Left renal cortex interstitium (tissue), 4 donors: ENCODE results near the gene CD59. TPM values are rescaled to one million over a fixed set of nuclear protein-coding genes. Genes with fewer than 3 reads are reported as not detected.
"Not testable (repeated sequence)": the region's sequence is repeated elsewhere in the genome, so short reads cannot be mapped to it uniquely, and the experiment has no call there.

Experiments used
- DNase-seq, 4 donors: peaks; one replicate each; pipeline ENCODE4 v3.0.0-alpha.2; 2013; ENCODE audit warnings: low read depth in 4 of 4, low spot score in 2 of 4, missing footprints in 1 of 4
- polyA plus RNA-seq, 4 donors: library from polyadenylated mRNA; unstranded; fragments of 120-200 nt; gene quantifications; one replicate each; pipeline ENCODE4 v1.2.1, GENCODE V29; 2013; ENCODE audit not compliant: insufficient read length in 4 of 4

CD59 gene
- polyA plus RNA-seq, 4 donors: 210 to 333 (median 247) TPM

DNA sequence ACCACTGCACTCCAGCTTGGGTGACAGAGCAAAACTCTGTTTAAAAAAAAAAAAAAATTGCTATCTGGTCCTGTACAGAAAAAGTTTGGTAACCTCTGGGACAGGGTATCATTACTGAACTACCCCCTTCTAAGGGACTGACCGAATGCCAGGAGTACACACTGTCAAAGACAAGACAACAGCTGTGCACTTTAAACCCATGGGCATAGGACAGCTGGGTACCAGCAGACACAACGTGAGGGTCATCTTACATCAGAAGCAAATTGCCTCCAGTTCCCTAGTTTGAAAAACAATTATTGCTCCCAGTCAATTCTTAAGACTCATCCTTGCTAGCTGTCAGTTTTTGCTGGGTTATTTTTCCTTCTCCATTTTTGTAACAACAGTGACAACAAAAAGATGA is 17.8 kb downstream of the CD59 start:
- no peak for DNase-seq

DNA sequence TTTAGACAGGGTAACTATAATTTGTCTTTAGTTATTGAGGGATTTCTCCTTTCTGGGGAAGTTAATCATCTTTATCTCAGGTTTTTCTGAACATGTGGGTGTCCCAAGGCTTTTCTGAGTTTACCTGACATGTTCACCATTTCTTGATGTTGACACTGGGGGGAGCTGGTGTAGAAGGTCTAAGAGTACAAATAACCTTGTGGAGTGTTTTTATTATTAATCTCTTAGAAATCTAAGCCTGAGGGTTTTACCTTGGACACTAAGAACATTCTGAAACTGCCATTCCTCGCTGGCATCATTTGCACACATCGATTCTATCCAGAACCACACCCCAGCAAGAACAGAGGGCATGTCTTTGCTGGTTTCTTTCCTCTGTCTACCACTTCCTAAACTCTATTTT is 20.0 kb downstream of the CD59 start:
- DNase-seq: no peak

DNA sequence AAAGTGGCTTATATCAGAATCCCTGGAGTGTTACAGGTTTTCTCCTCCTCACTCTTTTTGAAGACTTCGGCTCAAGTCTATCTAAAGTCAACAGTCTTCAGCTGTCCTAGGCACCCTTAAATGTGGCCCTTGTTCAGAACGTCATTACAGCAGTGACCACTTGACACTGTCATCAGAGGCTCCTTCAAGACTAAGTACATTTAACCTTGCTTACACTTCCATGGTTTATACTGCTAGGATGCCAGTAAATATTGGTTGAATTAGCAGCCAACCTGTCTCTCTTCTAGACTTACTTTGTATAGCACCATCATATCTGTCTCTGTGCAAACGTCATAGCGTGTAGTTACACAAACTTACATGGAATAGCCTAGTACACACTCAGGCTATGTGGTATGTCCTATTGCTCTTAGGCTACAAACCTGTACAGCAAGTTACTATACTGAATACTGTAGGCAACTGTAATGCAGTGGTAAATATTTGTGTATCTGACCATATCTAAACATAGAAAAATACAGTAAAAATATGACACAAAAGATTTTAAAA is 22.3 kb downstream of the CD59 start:
- no peak for DNase-seq

- DNase-seq: no peak
Observed at GRCh38 chr11:33713151-33713855, 22.9 kb downstream of the CD59 start.

DNA sequence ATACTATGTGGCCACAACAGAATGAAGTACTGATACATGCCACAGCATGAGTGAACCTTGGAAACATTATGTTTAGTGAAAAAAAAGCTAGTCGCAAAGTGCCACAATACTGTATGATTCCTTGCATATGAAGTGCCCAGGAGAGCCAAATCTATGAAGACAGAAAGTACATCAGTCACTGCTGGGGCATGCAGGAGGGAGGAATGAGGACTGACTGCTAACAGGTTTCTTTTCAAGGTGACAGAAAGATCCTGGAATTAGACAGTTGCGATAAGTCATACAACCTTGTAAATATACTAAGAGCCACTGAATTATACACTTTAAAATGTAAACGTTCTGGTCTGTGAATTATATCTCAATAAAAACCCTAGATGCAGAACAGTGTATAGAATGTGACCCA is 23.8 kb downstream of the CD59 start:
- no peak for DNase-seq

- no peak for DNase-seq
Observed at GRCh38 chr11:33709466-33709865, 26.8 kb downstream of the CD59 start.

- no peak for DNase-seq
Observed at GRCh38 chr11:33708985-33709384, 27.2 kb downstream of the CD59 start.

GRCh38 chr11:33707831-33708230 is 28.4 kb downstream of the CD59 start:
- DNase-seq: not testable (repeated sequence)

- no peak for DNase-seq
Observed at GRCh38 chr11:33706966-33707365, 29.3 kb downstream of the CD59 start.

DNA sequence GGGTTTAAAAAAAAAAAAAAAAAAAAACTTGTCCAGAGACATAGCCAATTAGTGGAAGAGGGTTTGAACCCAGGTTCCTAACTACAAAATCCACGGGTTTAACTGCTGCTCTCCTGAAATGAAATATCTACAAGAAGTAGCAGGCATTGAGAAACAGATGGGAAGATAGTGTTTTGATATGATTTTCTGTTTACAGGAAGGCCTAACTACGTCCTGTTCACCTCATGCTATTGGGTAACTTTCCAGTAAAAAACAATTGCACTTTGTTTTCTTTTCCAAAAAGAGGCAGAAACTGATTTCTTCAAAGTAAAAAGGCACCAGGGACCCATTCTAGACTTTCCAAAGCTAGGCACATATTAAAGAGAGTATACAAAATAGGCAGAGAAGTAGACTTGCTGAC is 29.7 kb downstream of the CD59 start:
- DNase-seq: no peak

- no peak for DNase-seq
Observed at GRCh38 chr11:33704240-33705002, 31.8 kb downstream of the CD59 start.

- DNase-seq: no peak
Observed at GRCh38 chr11:33703788-33704187, 32.4 kb downstream of the CD59 start.

- no peak for DNase-seq
Observed at GRCh38 chr11:33703234-33703633, 33.0 kb downstream of the CD59 start.

GRCh38 chr11:33701302-33702230 is 34.7 kb downstream of the CD59 start:
- no peak for DNase-seq

GRCh38 chr11:33700502-33701271 is 35.5 kb downstream of the CD59 start, which contains the start of gene C11orf91:
C11orf91 (minus strand) TSS chr11:33700826; CDS start chr11:33700740, 86 bp downstream.
- peak; percentile 85 to 94 (median 92) for DNase-seq

DNA sequence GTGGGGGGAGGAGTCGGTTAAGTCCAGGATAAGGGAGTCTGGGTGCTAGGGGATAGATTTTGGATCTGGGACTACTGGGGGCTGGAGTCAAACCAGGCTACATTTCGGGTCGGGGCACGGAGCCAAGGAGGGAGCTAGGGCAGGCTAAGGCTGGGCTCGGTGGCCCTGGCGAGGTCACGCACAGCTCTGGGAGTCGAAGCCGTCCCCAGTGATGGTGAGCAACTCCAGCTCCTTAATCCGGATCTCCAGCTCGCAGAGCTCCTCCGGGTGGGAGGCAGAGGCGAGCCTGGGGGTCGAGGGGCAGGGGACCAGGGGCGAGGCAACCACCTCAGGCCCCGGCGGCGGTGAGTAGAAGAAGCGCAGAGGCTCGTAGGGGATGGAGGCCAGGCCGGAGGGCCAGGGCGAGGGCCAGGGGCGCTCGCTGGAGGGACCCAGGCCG is 36.1 kb downstream of the CD59 start:
- DNase-seq: no peak

DNA sequence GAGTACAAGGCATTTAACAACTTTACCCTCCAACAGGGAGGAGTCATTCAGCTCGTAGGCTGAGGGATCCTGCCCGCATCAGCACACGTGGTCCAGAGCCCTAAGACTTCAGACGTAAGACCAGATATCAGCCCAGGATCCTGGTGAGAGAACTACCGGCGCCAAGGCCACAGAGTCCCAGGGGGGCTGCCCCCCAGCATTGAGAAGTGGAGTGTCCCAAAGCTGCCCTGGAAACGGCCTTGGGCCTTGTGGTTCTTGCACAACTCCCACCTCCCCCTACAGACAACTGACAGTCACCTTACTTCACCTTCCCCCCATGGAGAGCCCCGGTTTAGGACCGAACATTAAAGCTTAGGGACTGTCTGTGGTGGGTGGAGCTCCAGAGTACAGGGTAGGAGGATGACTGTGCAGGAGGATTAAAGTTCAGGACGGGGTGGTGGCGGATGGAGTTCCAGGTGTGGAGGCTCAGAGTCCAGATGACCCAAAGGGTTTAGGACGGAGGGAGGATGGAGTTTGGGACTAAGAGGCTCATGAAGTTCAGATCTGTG is 36.6 kb downstream of the CD59 start:
- no peak for DNase-seq

DNA sequence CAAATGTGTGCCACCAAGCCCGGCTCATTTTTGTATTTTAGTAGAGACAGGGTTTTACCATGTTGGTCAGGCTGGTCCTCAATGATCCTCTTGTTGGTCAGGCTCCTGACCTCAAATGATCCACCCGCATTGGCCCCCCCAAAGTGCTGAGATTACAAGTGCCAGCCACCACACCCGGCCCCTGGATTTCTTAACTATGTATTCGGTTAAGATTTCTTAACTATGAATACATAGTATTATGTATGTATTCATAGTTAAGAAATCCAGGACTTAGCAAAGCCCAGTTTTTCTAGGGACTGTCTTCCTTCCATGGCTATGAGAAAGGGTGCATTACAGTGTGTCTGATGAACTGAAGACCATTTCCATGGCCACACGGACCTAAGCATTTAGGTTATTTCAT is 37.3 kb downstream of the CD59 start:
- no peak for DNase-seq

GRCh38 chr11:33697997-33698396 is 38.2 kb downstream of the CD59 start:
- no peak for DNase-seq
